H9 (cell line): ENCODE results near the gene CERCAM. TPM values are rescaled to one million over a fixed set of nuclear protein-coding genes. Genes with fewer than 3 reads are reported as not detected.

ENCODE experiments used
- DNase-seq: peaks from one replicate; pipeline ENCODE4 v3.0.0-alpha.2; 2017
- H2AFZ ChIP-seq: one replicate; pipeline ENCODE4 v1.6.1; 2013; ENCODE audit warnings: mild to moderate bottlenecking, low read length, control low read depth, moderate library complexity
- H2AK5ac ChIP-seq: 2 replicates; pipeline ENCODE4 v1.6.1; 2013; ENCODE audit warnings: low read length, control low read depth, mixed read lengths; ENCODE audit not compliant: insufficient read length
- H2BK120ac ChIP-seq: one replicate; pipeline ENCODE4 v1.6.1; 2013; ENCODE audit warnings: low read depth, mild to moderate bottlenecking, low read length, control low read depth, inconsistent platforms; ENCODE audit not compliant: poor library complexity, severe bottlenecking
- H2BK12ac ChIP-seq: 2 replicates; pipeline ENCODE4 v1.6.1; 2013; ENCODE audit warnings: low read length, control low read depth, mixed read lengths, low read depth; ENCODE audit not compliant: insufficient read length
- H2BK15ac ChIP-seq: 2 replicates; pipeline ENCODE4 v1.6.1; 2013; ENCODE audit warnings: low read depth, low read length, control low read depth
- H2BK20ac ChIP-seq: one replicate; pipeline ENCODE4 v1.6.1; 2013; ENCODE audit warnings: low read depth, mild to moderate bottlenecking, low read length, control low read depth, inconsistent platforms; ENCODE audit not compliant: poor library complexity, severe bottlenecking
- H2BK5ac ChIP-seq: 2 replicates; pipeline ENCODE4 v1.6.1; 2013; ENCODE audit warnings: low read length, control low read depth, mixed read lengths; ENCODE audit not compliant: insufficient read length
- H3K14ac ChIP-seq: 2 replicates; pipeline ENCODE4 v1.6.1; 2013; ENCODE audit warnings: low read length, control low read depth; ENCODE audit not compliant: insufficient read depth
- H3K18ac ChIP-seq: 2 replicates; pipeline ENCODE4 v1.6.1; 2013; ENCODE audit warnings: low read depth, mild to moderate bottlenecking, mixed read lengths, low read length, control low read depth; ENCODE audit not compliant: insufficient read length
- H3K23ac ChIP-seq: 2 replicates; pipeline ENCODE4 v1.6.1; 2013; ENCODE audit warnings: low read length, control low read depth, mixed read lengths, low read depth; ENCODE audit not compliant: insufficient read length
- H3K23me2 ChIP-seq: 2 replicates; pipeline ENCODE4 v1.6.1; 2013; ENCODE audit warnings: low read depth, mild to moderate bottlenecking, mixed read lengths, low read length, control low read depth; ENCODE audit not compliant: insufficient read length, poor library complexity, severe bottlenecking
- H3K27ac ChIP-seq: 2 replicates; pipeline ENCODE4 v1.5.1; 2013; ENCODE audit warnings: low read length, control low read depth, mixed read lengths, low read depth; ENCODE audit not compliant: insufficient read length
- H3K27me3 ChIP-seq: 2 replicates; pipeline ENCODE4 v1.6.1; 2013; ENCODE audit warnings: low read length, control low read depth, inconsistent platforms; ENCODE audit not compliant: insufficient read depth
- H3K4ac ChIP-seq: 2 replicates; pipeline ENCODE4 v1.6.1; 2013; ENCODE audit warnings: low read depth, mild to moderate bottlenecking, control low read depth, inconsistent platforms, low read length, moderate library complexity
- H3K4me1 ChIP-seq: 2 replicates; pipeline ENCODE4 v1.6.1; 2013; ENCODE audit warnings: low read length, control low read depth, inconsistent platforms; ENCODE audit not compliant: insufficient read depth
- H3K4me2 ChIP-seq: 2 replicates; pipeline ENCODE4 v1.6.1; 2013; ENCODE audit warnings: low read length, control low read depth, mixed read lengths; ENCODE audit not compliant: insufficient read length, insufficient read depth
- H3K56ac ChIP-seq: 2 replicates; pipeline ENCODE4 v1.6.1; 2013; ENCODE audit warnings: low read depth, mild to moderate bottlenecking, mixed read lengths, low read length, control low read depth; ENCODE audit not compliant: insufficient read length
- H3K79me1 ChIP-seq: 2 replicates; pipeline ENCODE4 v1.6.1; 2013; ENCODE audit warnings: low read depth, mild to moderate bottlenecking, moderate library complexity, low read length, control low read depth, inconsistent platforms; ENCODE audit not compliant: insufficient read depth, poor library complexity, severe bottlenecking
- H3K79me2 ChIP-seq: 2 replicates; pipeline ENCODE4 v1.6.1; 2013; ENCODE audit warnings: low read length, control low read depth, inconsistent platforms; ENCODE audit not compliant: insufficient read depth
- H3K9ac ChIP-seq: 2 replicates; pipeline ENCODE4 v1.6.1; 2013; ENCODE audit warnings: low read length, control low read depth, mixed read lengths; ENCODE audit not compliant: insufficient read length; ENCODE audit errors: extremely low read depth
- H3K9me3 ChIP-seq: one replicate; pipeline ENCODE4 v1.6.1; 2013; ENCODE audit warnings: low read depth, low read length, inconsistent platforms; ENCODE audit not compliant: control insufficient read depth
- H3T11ph ChIP-seq: one replicate; pipeline ENCODE4 v1.6.1; 2013; ENCODE audit warnings: mild to moderate bottlenecking, low read length, control low read depth, inconsistent platforms
- H4K20me1 ChIP-seq: one replicate; pipeline ENCODE4 v1.6.1; 2013; ENCODE audit not compliant: control insufficient read depth, insufficient read length, insufficient read depth
- H4K5ac ChIP-seq: 2 replicates; pipeline ENCODE4 v1.6.1; 2013; ENCODE audit warnings: low read depth, mild to moderate bottlenecking, mixed read lengths, low read length, control low read depth; ENCODE audit not compliant: insufficient read length
- H4K8ac ChIP-seq: replicated peaks from 2 replicates; pipeline ENCODE4 v1.6.1; 2013; ENCODE audit warnings: low read length, control low read depth, mixed read lengths, low read depth; ENCODE audit not compliant: insufficient read length
- H4K91ac ChIP-seq: 2 replicates; pipeline ENCODE4 v1.6.1; 2013; ENCODE audit warnings: low read depth, mild to moderate bottlenecking, moderate library complexity, mixed read lengths, low read length, control low read depth; ENCODE audit not compliant: insufficient read length
- H3K27ac Mint-ChIP-seq, 3 experiments: 2 replicates in 2 of 3; 3 replicates in 1 of 3; pipeline ENCODE4 v1.8.0; 2020 to 2021; ENCODE audit warnings: mixed read lengths in 3 of 3, mild to moderate bottlenecking in 1 of 3, moderate library complexity in 1 of 3
- H3K27me3 Mint-ChIP-seq: 2 replicates; pipeline ENCODE4 v1.8.0; 2021; ENCODE audit warnings: low read depth, mild to moderate bottlenecking, moderate library complexity, mixed read lengths
- H3K36me3 Mint-ChIP-seq, 3 experiments: 2 replicates in 2 of 3; 3 replicates in 1 of 3; pipeline ENCODE4 v1.8.0; 2020 to 2021; ENCODE audit warnings: low read depth in 3 of 3, mixed read lengths in 3 of 3; ENCODE audit not compliant: insufficient read depth in 1 of 3
- H3K4me1 Mint-ChIP-seq, 2 experiments: 2 replicates each; pipeline ENCODE4 v1.8.0; 2020; ENCODE audit warnings: mixed read lengths in 2 of 2
- H3K4me3 Mint-ChIP-seq, 2 experiments: 2 replicates in 1 of 2; 3 replicates in 1 of 2; pipeline ENCODE4 v1.8.0; 2020 to 2021; ENCODE audit warnings: mild to moderate bottlenecking in 2 of 2, mixed read lengths in 2 of 2, moderate library complexity in 1 of 2
- H3K9me3 Mint-ChIP-seq, 2 experiments: 2 replicates in 1 of 2; 3 replicates in 1 of 2; pipeline ENCODE4 v1.8.0; 2020; ENCODE audit warnings: mild to moderate bottlenecking in 2 of 2, mixed read lengths in 2 of 2, moderate library complexity in 1 of 2
- CTCF ChIP-seq: fragments of 200-600 bp; sonication (generic); conservative IDR thresholded peaks from 3 replicates; pipeline ENCODE4 v1.8.0; 2021; ENCODE audit warnings: antibody characterized with exemption, mild to moderate bottlenecking
- WGBS: extraction: QIAGEN DNeasy Blood & Tissue Kit; methylation state at CpG from one replicate; pipeline ENCODE4 v1.1.7; 2013; ENCODE audit warnings: missing lambda C conversion rate, low lambda C conversion rate, mixed read lengths; ENCODE audit not compliant: insufficient read length; ENCODE audit errors: extremely low coverage; 5-methylcytosine and 5-hydroxymethylcytosine counted together
- total RNA-seq: library from RNA; stranded (reverse); gene quantifications from 2 replicates; pipeline ENCODE4 v1.2.1, GENCODE V29; 2021

The CERCAM gene
- total RNA-seq, 1 experiment from 2014 or later: 5.4 TPM

- no peaks in the 10 kb centered on the region for H3K4me1 ChIP-seq
- H2AFZ ChIP-seq: no peak overlapping the region
- Mint-ChIP-seq H3K27ac (no peak overlapping the region), H3K4me1 (peaks cover 31 to 32% of the 10 kb centered on the region in 2 experiments), H3K27me3 (peaks cover 99% of the 10 kb centered on the region), H3K36me3 (no peaks in the 10 kb centered on the region; a peak in 1 of 7 replicates), H3K9me3 (peaks cover 0 to 3% of the 10 kb centered on the region in 2 experiments; a peak in 2 of 5 replicates), H3K4me3 (no peak overlapping the region; a peak in 1 of 5 replicates)
- no peaks in the 10 kb centered on the region for H3K9me3 ChIP-seq
- H2BK15ac ChIP-seq: no peak overlapping the region
- H4K5ac ChIP-seq: no peak overlapping the region
- no peak overlapping the region for H2BK20ac ChIP-seq
- no peaks in the 10 kb centered on the region for H3K79me1 ChIP-seq
- no peak overlapping the region for H4K91ac ChIP-seq
- no peak overlapping the region for H3K14ac ChIP-seq
- H4K8ac ChIP-seq: no peak overlapping the region
- no peak overlapping the region for H3T11ph ChIP-seq
- H2BK5ac ChIP-seq: no peak overlapping the region
- H3K27me3 ChIP-seq: peaks cover 68% of the 10 kb centered on the region
- H3K23ac ChIP-seq: no peak overlapping the region
- no CpG with 5 or more reads among the region's 7 CpGs for WGBS
- H3K56ac ChIP-seq: no peak overlapping the region
- no peak overlapping the region for H2BK12ac ChIP-seq
- TF ChIP-seq CTCF: no peak
- no peak overlapping the region for H3K18ac ChIP-seq
- H3K27ac ChIP-seq: no peak overlapping the region
- H3K79me2 ChIP-seq: no peaks in the 10 kb centered on the region
- no peak overlapping the region for H3K4me2 ChIP-seq
- H3K23me2 ChIP-seq: no peaks in the 10 kb centered on the region
- H3K9ac ChIP-seq: no peak overlapping the region
- no peak overlapping the region for H2BK120ac ChIP-seq
- H3K4ac ChIP-seq: no peak overlapping the region
- DNase-seq: no peak
- H2AK5ac ChIP-seq: no peak overlapping the region
- H4K20me1 ChIP-seq: no peaks in the 10 kb centered on the region
Measured at GRCh38 chr9:128405780-128406171, 14.9 kb upstream of the CERCAM start.
